HUES64 (cell line): ENCODE data around the gene CNTNAP2.

Source experiments
- H3K27ac ChIP-seq: 2 replicates; pipeline ENCODE4 v1.7.0; 2013; ENCODE audit warnings: low read depth, low read length, inconsistent platforms
- H3K27me3 ChIP-seq: 2 replicates; pipeline ENCODE4 v1.6.1; 2013; ENCODE audit warnings: mild to moderate bottlenecking, low read length; ENCODE audit not compliant: insufficient read depth
- H3K36me3 ChIP-seq: 2 replicates; pipeline ENCODE4 v1.6.1; 2013; ENCODE audit warnings: mild to moderate bottlenecking, low read length; ENCODE audit not compliant: insufficient read depth
- H3K4me1 ChIP-seq: 2 replicates; pipeline ENCODE4 v1.6.1; 2013; ENCODE audit warnings: mild to moderate bottlenecking, low read length, moderate library complexity; ENCODE audit not compliant: insufficient read depth
- H3K4me3 ChIP-seq: 2 replicates; pipeline ENCODE4 v1.5.1; 2013; ENCODE audit warnings: mild to moderate bottlenecking, low read length, moderate library complexity
- H3K9ac ChIP-seq: 2 replicates; pipeline ENCODE4 v1.6.1; 2013; ENCODE audit warnings: mild to moderate bottlenecking, low read depth, low read length
- H3K9me3 ChIP-seq: 2 replicates; pipeline ENCODE4 v1.6.1; 2013; ENCODE audit warnings: low read depth, low read length; ENCODE audit not compliant: insufficient read depth
- WGBS: fragments of 150-250, 120-280 bp; methylation state at CpG from one replicate; pipeline ENCODE4 v1.1.7; 2013; ENCODE audit warnings: missing lambda C conversion rate; 5-methylcytosine and 5-hydroxymethylcytosine counted together

The CNTNAP2 gene

DNA sequence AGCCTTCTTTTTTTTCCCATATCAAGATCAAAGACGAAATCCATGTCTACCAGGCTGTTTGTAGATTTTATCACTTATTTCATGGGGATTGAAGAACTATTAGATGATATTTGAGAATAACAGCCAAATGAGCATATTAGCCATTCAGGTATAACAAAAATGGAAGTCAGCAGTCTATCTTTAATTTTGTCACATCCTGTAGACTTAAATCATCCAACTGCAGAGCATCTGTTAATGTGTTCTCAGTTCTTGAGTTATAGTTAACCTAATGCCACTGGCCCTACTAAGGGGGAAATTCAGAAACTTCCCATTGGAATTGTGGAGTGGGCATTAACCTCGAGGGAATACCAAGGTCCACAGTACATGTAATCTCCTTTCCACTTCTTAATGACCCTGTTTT lies 380.1 kb downstream of the CNTNAP2 start:
- Histone ChIP-seq H3K36me3 (no peaks in the 10 kb centered on the region), H3K4me1 (no peaks in the 10 kb centered on the region), H3K27me3 (no peaks in the 10 kb centered on the region), H3K4me3 (no peak overlapping the region), H3K9me3 (peaks cover 4% of the 10 kb centered on the region; the same call in 1 of the 2 replicates), H3K27ac (no peak overlapping the region), H3K9ac (no peak overlapping the region)
- WGBS, result 73% methylated on average over 2 of the region's 2 CpGs

DNA sequence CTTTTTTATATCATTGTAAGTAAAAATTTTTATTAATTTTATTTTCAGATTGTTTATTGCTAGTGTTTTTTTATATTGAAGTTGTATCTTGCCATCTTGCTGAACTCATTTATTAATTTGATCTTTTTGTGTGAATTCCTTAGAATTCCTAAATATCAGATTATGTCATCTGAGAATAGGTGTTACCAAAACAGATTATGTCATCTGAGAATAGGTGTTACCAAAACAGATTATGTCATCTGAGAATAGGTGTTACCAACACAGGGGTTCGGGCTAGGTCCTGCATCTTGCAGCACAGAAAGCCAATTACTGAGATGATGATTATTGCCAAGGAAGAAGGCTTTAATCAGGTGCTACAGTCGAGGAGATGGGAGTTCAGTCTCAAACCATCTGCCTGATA lies 383.4 kb downstream of the CNTNAP2 start:
- 92% methylated on average over 2 of the region's 2 CpGs for WGBS
- Histone ChIP-seq H3K9ac (no peak overlapping the region), H3K4me1 (no peaks in the 10 kb centered on the region), H3K27ac (no peak overlapping the region), H3K27me3 (no peaks in the 10 kb centered on the region), H3K36me3 (no peaks in the 10 kb centered on the region), H3K9me3 (peaks cover 28% of the 10 kb centered on the region), H3K4me3 (no peak overlapping the region)

DNA sequence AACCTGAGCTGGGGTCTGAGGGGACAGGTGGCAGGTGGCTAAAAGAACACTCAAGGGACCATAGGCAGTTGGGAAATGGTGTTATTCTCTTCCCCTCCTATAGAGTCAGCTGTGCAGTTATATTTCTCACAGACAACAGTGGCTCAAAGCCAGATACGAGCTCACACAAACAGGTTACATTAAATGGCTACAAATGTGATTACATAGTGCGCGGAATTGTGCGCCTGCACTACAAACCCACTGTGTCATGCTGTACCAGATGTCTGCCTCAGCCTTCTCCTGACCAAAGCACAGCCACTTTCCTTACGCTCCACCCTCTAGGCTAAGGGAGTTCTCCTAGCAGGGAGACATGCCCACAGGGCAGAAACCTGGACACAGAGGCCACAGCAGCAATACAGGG lies 387.2 kb downstream of the CNTNAP2 start:
- WGBS, result 97% methylated on average over 5 of the region's 5 CpGs
- Histone ChIP-seq H3K36me3 (no peaks in the 10 kb centered on the region), H3K9ac (no peak overlapping the region), H3K9me3 (peaks cover 35% of the 10 kb centered on the region), H3K27ac (no peak overlapping the region), H3K27me3 (no peaks in the 10 kb centered on the region), H3K4me3 (no peak overlapping the region), H3K4me1 (no peaks in the 10 kb centered on the region)

DNA sequence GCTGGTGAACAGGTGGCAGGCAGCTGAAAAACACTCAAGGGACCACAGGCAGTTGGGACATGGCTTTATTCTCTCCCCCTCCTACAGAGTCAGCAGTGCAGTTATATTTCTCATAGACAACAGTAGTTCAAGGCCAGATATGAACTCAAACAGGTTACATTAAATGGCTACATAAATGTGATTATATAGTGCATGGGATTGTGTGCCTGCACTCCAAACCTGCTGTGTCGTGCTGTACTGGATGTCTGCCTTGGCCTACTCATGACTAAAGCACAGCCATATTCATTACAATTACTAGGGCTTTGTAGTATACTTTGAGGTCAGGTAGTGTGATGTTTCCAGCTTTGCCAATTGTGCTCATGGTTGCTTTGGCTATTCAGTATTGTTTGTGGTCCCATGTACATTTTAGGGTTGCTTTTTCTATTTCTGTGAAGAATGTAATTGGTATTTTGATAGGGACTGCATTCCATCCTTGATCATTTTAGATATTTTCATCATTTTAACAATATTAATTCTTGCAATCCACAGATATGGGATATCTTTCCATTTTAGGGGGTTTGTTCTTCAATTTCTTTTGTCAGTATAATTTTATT lies 393.6 kb downstream of the CNTNAP2 start:
- Histone ChIP-seq H3K36me3 (no peaks in the 10 kb centered on the region), H3K9ac (no peak overlapping the region), H3K4me3 (no peak overlapping the region), H3K27ac (no peak overlapping the region), H3K4me1 (no peaks in the 10 kb centered on the region), H3K27me3 (no peaks in the 10 kb centered on the region), H3K9me3 (peaks cover 39% of the 10 kb centered on the region)
- WGBS, result no CpG with 5 or more reads among the region's 1 CpG

DNA sequence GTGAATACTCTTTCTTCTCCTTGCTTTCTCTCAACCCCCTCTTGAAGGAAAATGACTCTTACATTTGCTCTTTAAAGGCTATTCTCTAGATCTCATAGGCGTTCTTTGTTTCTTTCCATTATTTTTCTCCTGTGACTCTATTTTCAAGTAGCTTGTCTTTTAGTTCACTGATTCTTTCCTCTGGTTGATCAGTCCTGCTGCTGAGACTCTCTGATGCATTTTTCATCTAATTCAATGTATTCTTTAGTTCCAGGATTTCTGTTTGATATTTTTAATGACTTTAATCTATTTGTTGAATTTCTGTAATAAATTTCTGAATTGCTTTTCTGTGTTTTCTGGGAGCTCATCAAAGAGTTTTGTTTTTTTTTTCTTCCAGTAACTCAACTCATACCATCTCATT lies 397.7 kb downstream of the CNTNAP2 start:
- Histone ChIP-seq H3K36me3 (no peaks in the 10 kb centered on the region), H3K4me3 (no peak overlapping the region), H3K4me1 (peaks cover 6% of the 10 kb centered on the region), H3K27ac (no peak overlapping the region), H3K9ac (no peak overlapping the region), H3K27me3 (no peaks in the 10 kb centered on the region), H3K9me3 (peaks cover 30% of the 10 kb centered on the region)
- WGBS, result 98% methylated on average over 1 of the region's 1 CpG

DNA sequence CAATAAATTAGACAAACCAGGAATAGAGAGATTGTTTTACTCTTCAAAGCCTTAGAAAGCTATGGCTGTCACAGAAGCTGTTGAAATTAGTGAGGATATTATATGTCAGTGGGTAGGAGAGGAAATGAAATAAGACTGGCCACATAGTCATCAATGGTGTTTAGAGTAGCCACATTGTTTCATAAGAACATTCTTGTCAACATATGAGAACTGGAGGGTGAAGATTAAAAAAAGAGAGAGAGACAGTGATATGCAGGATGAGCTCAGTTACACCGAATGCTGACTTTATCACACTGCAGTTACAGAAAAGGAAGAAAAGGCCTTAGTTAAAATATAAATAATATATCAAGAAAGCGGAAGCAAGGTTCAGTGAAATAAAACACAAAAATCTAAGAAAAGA lies 412.0 kb downstream of the CNTNAP2 start:
- Histone ChIP-seq H3K9me3 (no peaks in the 10 kb centered on the region), H3K27me3 (no peaks in the 10 kb centered on the region), H3K27ac (no peak overlapping the region), H3K4me1 (no peaks in the 10 kb centered on the region), H3K4me3 (no peak overlapping the region), H3K36me3 (no peaks in the 10 kb centered on the region), H3K9ac (no peak overlapping the region)
- WGBS, result 86% methylated on average over 1 of the region's 2 CpGs

DNA sequence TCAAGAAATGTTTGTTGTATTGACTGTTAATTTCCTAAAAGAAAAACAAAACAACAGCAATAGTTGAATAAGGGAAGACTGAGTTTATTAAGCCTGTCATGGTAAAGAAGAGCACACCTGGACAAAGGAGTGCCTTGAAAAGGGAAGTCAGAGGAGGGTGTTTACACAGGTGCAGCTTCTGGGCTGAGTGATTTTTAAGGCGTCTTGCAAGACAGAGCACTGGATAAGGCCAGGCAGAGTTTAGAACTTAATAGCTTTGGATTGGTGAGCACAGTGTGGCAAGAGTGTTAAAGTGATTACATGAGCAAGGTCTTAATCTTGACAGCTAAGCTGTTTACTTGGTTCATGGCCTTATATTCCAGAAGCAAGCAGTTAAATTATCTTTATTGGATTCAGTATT lies 423.2 kb downstream of the CNTNAP2 start:
- Histone ChIP-seq H3K27ac (no peak overlapping the region), H3K4me3 (no peak overlapping the region), H3K9ac (no peak overlapping the region), H3K27me3 (no peaks in the 10 kb centered on the region), H3K36me3 (no peaks in the 10 kb centered on the region), H3K9me3 (no peaks in the 10 kb centered on the region), H3K4me1 (no peaks in the 10 kb centered on the region)
- WGBS, result 76% methylated on average over 1 of the region's 1 CpG

DNA sequence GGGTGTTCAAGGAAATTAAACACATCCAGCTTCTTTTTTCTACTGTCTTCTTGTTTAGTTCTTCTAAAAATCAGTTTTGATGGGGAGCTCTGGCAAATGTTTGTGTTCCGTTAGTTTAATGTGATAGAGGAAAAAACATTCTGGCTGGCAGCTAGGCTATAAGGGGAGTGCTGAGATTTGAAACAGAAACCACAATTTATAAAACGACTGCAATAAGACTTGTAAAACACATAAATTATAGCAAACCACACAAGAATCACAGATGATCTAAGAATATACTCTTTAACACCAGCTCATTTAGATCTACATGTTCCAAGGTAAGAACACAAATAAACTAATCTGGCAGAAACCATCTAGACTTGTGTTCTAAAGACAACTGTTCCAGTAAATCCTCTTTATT lies 425.5 kb downstream of the CNTNAP2 start:
- H3K4me3 ChIP-seq, result no peak overlapping the region
- no peaks in the 10 kb centered on the region for H3K4me1 ChIP-seq
- H3K27ac ChIP-seq, result no peak overlapping the region
- H3K9me3 ChIP-seq, result no peaks in the 10 kb centered on the region
- no peak overlapping the region for H3K9ac ChIP-seq
- no peaks in the 10 kb centered on the region for H3K36me3 ChIP-seq
- 93% methylated on average over 2 of the region's 2 CpGs for WGBS
- H3K27me3 ChIP-seq, result no peaks in the 10 kb centered on the region

DNA sequence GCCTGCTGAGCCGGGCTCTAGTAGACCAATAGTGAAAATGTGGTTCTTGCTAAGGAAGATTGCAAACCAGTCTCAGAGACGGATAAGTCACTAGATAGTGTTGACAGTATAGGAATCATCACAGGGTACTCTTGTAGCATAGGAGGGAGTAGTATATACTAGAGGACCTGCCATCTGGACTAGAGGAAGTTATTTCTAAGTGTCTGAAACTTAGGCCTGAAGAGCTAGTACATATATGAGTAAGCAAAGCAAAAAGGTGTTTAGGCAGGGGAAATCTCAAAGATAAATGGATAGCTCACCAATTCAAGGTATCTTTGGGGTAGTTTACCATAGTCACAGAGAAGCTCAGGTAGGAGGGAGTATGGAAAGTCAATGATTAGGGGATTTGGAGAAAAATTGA lies 428.1 kb downstream of the CNTNAP2 start:
- Histone ChIP-seq H3K9me3 (no peaks in the 10 kb centered on the region), H3K4me3 (no peak overlapping the region), H3K4me1 (no peaks in the 10 kb centered on the region), H3K9ac (no peak overlapping the region), H3K27ac (no peak overlapping the region), H3K36me3 (no peaks in the 10 kb centered on the region), H3K27me3 (no peaks in the 10 kb centered on the region)
- 46% methylated on average over 2 of the region's 2 CpGs for WGBS

DNA sequence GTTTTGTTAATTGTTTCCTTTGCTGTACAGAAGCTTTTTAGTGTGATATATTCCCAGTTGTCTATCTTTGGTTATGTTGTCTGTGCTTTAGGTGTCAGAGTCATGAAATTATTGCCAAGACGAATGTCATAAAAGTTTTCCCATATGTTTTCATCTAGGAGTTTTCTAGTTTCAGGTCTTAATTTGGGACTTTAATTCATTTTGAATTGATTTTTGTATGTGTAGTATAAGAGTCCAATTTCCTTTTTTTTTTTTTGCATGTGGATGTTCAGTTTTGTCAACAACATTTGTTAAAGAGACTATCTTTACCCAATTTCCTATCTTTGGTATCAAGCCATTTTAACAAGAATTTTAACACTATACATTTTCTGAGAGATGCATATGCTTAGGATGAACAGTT lies 432.2 kb downstream of the CNTNAP2 start:
- no peaks in the 10 kb centered on the region for H3K27me3 ChIP-seq
- H3K36me3 ChIP-seq, result no peaks in the 10 kb centered on the region
- no peak overlapping the region for H3K4me3 ChIP-seq
- no peak overlapping the region for H3K9ac ChIP-seq
- no peaks in the 10 kb centered on the region for H3K4me1 ChIP-seq
- no peaks in the 10 kb centered on the region for H3K9me3 ChIP-seq
- H3K27ac ChIP-seq, result no peak overlapping the region
- 100% methylated on average over 1 of the region's 1 CpG for WGBS

DNA sequence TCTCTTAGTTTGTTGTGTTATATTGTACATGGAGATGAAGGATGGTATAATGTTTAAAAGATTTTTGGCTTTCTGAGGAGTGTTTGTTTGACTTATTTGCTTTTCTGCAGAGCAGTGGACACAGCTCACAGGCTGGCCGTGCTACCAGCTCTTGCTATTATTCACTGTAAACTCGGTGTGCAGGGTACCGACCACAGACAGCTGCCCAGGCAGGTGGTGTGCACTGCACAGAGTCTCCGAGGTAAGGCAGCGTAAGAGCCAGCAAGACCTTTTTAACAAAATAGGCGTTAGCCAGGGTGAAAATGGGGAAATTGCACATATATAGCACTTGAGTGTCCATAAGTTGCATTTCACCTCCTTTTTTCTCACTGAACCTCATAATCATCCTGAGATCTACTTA lies 438.0 kb downstream of the CNTNAP2 start:
- Histone ChIP-seq H3K27ac (no peak overlapping the region), H3K9me3 (no peaks in the 10 kb centered on the region), H3K9ac (no peak overlapping the region), H3K27me3 (no peaks in the 10 kb centered on the region), H3K4me3 (no peak overlapping the region), H3K4me1 (no peaks in the 10 kb centered on the region), H3K36me3 (no peaks in the 10 kb centered on the region)
- WGBS, result 93% methylated on average over 6 of the region's 6 CpGs

DNA sequence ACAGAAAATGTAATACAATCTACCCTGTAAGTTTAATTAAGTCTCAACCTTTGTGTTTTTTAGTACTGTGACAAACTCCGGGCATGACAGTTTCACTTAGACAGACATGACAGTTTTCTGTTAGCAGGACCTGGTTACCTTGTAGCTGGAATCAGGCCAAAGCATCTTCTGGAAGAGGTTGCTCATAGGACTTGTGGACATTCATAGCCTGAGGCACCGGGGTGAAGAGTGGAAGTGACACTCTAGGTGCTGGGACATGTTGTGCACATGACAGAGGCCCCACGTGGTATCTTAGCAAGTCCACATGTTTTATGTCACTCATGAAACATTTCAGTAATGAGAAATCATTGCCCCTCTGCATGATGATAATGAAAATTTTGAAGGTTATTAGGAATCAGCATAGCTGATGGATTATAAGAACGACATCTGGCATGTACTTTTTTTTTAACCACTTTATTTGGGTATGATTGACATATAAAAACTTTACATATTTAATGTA lies 441.4 kb downstream of the CNTNAP2 start:
- no peak overlapping the region for H3K9ac ChIP-seq
- no peaks in the 10 kb centered on the region for H3K27me3 ChIP-seq
- WGBS, result 92% methylated on average over 3 of the region's 4 CpGs
- no peak overlapping the region for H3K4me3 ChIP-seq
- H3K27ac ChIP-seq, result no peak overlapping the region
- no peaks in the 10 kb centered on the region for H3K9me3 ChIP-seq
- no peaks in the 10 kb centered on the region for H3K4me1 ChIP-seq
- no peaks in the 10 kb centered on the region for H3K36me3 ChIP-seq
